ENCODE results near the gene C16orf78. TPM values are rescaled to one million over a fixed set of nuclear protein-coding genes. Genes with fewer than 3 reads are reported as not detected.

The C16orf78 gene
- total RNA-seq, 1 experiment from 2014 or later = not detected

GRCh38 chr16:49434733-49435132 is 61.1 kb downstream of the C16orf78 start:
- POLR2A ChIA-PET = no interaction called here

DNA sequence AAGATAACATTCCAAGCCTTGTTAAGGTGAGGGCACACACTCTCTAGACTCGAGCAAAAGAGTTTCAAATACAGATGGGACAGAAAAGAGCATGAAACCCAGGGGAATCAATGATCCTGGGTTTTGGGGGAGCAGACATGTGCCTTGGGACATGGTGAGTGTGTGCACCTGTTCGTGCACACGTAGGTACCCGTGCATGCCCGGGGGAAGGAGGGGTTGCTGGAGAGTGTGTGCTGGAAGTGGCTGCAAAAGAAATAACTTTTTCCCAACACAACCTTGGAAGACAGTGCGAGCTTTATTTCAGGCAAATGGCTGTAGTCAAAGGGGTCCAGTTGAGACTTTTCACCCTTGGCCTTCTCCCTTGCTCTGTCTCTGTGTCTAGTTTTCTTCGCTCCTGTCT is 62.6 kb downstream of the C16orf78 start:
- ChIA-PET POLR2A (no interaction called here), CTCF (interaction anchor here (1.0 kb wide), 1 partner anchor 29 kb away, joined by 3 read pairs; no protein-coding TSS in a partner anchor)
- H3K27me3 Mint-ChIP-seq (ENCODE audit: low read depth) = no peaks in the 10 kb centered on the region; the same call in 1 of the 2 replicates
- H3K4me1 Mint-ChIP-seq = peaks cover 10% of the 10 kb centered on the region
- DNase-seq (ENCODE audit: low spot score) (no peak), ATAC-seq (no peak)
- no peak overlapping the region for H3K27ac Mint-ChIP-seq
- TF ChIP-seq NR1H2 (CRISPR knock-in tag; IDR thresholded peaks at IDR 0.05) (no peak), MXD4 (CRISPR knock-in tag; IDR thresholded peaks at IDR 0.05; ENCODE audit: borderline replicate concordance) (no peak), ZNF263 (CRISPR knock-in tag; IDR thresholded peaks at IDR 0.05; ENCODE audit: low read depth) (no peak), NFATC4 (CRISPR knock-in tag; IDR thresholded peaks at IDR 0.05) (no peak), MLX (CRISPR knock-in tag; IDR thresholded peaks at IDR 0.05) (no peak), ZNF671 (CRISPR knock-in tag; IDR thresholded peaks at IDR 0.05) (no peak), KAT7 (CRISPR knock-in tag; IDR thresholded peaks at IDR 0.05; ENCODE audit: borderline replicate concordance) (no peak)
- TF ChIP-seq, protein P1, sequence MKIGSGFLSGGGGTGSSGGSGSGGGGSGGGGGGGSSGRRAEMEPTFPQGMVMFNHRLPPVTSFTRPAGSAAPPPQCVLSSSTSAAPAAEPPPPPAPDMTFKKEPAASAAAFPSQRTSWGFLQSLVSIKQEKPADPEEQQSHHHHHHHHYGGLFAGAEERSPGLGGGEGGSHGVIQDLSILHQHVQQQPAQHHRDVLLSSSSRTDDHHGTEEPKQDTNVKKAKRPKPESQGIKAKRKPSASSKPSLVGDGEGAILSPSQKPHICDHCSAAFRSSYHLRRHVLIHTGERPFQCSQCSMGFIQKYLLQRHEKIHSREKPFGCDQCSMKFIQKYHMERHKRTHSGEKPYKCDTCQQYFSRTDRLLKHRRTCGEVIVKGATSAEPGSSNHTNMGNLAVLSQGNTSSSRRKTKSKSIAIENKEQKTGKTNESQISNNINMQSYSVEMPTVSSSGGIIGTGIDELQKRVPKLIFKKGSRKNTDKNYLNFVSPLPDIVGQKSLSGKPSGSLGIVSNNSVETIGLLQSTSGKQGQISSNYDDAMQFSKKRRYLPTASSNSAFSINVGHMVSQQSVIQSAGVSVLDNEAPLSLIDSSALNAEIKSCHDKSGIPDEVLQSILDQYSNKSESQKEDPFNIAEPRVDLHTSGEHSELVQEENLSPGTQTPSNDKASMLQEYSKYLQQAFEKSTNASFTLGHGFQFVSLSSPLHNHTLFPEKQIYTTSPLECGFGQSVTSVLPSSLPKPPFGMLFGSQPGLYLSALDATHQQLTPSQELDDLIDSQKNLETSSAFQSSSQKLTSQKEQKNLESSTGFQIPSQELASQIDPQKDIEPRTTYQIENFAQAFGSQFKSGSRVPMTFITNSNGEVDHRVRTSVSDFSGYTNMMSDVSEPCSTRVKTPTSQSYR (CRISPR knock-in tag; IDR thresholded peaks at IDR 0.05) = no peak
- no peaks in the 10 kb centered on the region for H3K9me3 Mint-ChIP-seq
- H3K36me3 Mint-ChIP-seq = no peaks in the 10 kb centered on the region
- no peak overlapping the region for H3K4me3 Mint-ChIP-seq

More at GRCh38 chr16:49434733-49435132, 61.1 kb downstream of the C16orf78 start:
- H3K27ac Mint-ChIP-seq = no peak overlapping the region
- ATAC-seq (no peak), DNase-seq (ENCODE audit: low spot score) (no peak)
- no peaks in the 10 kb centered on the region; the same call in 1 of the 2 replicates for H3K27me3 Mint-ChIP-seq (ENCODE audit: low read depth)
- TF ChIP-seq, protein P2, sequence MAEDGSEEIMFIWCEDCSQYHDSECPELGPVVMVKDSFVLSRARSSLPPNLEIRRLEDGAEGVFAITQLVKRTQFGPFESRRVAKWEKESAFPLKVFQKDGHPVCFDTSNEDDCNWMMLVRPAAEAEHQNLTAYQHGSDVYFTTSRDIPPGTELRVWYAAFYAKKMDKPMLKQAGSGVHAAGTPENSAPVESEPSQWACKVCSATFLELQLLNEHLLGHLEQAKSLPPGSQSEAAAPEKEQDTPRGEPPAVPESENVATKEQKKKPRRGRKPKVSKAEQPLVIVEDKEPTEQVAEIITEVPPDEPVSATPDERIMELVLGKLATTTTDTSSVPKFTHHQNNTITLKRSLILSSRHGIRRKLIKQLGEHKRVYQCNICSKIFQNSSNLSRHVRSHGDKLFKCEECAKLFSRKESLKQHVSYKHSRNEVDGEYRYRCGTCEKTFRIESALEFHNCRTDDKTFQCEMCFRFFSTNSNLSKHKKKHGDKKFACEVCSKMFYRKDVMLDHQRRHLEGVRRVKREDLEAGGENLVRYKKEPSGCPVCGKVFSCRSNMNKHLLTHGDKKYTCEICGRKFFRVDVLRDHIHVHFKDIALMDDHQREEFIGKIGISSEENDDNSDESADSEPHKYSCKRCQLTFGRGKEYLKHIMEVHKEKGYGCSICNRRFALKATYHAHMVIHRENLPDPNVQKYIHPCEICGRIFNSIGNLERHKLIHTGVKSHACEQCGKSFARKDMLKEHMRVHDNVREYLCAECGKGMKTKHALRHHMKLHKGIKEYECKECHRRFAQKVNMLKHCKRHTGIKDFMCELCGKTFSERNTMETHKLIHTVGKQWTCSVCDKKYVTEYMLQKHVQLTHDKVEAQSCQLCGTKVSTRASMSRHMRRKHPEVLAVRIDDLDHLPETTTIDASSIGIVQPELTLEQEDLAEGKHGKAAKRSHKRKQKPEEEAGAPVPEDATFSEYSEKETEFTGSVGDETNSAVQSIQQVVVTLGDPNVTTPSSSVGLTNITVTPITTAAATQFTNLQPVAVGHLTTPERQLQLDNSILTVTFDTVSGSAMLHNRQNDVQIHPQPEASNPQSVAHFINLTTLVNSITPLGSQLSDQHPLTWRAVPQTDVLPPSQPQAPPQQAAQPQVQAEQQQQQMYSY (CRISPR knock-in tag; IDR thresholded peaks at IDR 0.05) = no peak
- TF ChIP-seq TP53 (CRISPR knock-in tag; IDR thresholded peaks at IDR 0.05) = no peak
- no peak for TF ChIP-seq FOXJ3 (CRISPR knock-in tag; IDR thresholded peaks at IDR 0.05; ENCODE audit: borderline replicate concordance)
- no peak for TF ChIP-seq ZNF121 (CRISPR knock-in tag; IDR thresholded peaks at IDR 0.05)
- TF ChIP-seq, protein P3, sequence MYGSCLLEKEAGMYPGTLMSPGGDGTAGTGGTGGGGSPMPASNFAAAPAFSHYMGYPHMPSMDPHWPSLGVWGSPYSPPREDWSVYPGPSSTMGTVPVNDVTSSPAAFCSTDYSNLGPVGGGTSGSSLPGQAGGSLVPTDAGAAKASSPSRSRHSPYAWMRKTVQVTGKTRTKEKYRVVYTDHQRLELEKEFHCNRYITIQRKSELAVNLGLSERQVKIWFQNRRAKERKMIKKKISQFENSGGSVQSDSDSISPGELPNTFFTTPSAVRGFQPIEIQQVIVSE (CRISPR knock-in tag; IDR thresholded peaks at IDR 0.05; ENCODE audit: borderline replicate concordance) = no peak
- no peak for TF ChIP-seq IRF2 (CRISPR knock-in tag; IDR thresholded peaks at IDR 0.05; ENCODE audit: borderline replicate concordance, low read depth)
- TF ChIP-seq ZMAT4 (CRISPR knock-in tag; IDR thresholded peaks at IDR 0.05) = no peak
- no peak for TF ChIP-seq GRHL2 (CRISPR knock-in tag; IDR thresholded peaks at IDR 0.05; ENCODE audit: insufficient replicate concordance, severe bottlenecking)
- TF ChIP-seq, protein P4, sequence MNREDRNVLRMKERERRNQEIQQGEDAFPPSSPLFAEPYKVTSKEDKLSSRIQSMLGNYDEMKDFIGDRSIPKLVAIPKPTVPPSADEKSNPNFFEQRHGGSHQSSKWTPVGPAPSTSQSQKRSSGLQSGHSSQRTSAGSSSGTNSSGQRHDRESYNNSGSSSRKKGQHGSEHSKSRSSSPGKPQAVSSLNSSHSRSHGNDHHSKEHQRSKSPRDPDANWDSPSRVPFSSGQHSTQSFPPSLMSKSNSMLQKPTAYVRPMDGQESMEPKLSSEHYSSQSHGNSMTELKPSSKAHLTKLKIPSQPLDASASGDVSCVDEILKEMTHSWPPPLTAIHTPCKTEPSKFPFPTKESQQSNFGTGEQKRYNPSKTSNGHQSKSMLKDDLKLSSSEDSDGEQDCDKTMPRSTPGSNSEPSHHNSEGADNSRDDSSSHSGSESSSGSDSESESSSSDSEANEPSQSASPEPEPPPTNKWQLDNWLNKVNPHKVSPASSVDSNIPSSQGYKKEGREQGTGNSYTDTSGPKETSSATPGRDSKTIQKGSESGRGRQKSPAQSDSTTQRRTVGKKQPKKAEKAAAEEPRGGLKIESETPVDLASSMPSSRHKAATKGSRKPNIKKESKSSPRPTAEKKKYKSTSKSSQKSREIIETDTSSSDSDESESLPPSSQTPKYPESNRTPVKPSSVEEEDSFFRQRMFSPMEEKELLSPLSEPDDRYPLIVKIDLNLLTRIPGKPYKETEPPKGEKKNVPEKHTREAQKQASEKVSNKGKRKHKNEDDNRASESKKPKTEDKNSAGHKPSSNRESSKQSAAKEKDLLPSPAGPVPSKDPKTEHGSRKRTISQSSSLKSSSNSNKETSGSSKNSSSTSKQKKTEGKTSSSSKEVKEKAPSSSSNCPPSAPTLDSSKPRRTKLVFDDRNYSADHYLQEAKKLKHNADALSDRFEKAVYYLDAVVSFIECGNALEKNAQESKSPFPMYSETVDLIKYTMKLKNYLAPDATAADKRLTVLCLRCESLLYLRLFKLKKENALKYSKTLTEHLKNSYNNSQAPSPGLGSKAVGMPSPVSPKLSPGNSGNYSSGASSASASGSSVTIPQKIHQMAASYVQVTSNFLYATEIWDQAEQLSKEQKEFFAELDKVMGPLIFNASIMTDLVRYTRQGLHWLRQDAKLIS (CRISPR knock-in tag; IDR thresholded peaks at IDR 0.05; ENCODE audit: borderline replicate concordance) = no peak
- no peak for TF ChIP-seq MLX (CRISPR knock-in tag; IDR thresholded peaks at IDR 0.05)
- H3K4me3 Mint-ChIP-seq = no peak overlapping the region
- peaks cover 4% of the 10 kb centered on the region; the same call in 1 of the 2 replicates for H3K4me1 Mint-ChIP-seq
- H3K9me3 Mint-ChIP-seq = peaks cover 3% of the 10 kb centered on the region
- H3K36me3 Mint-ChIP-seq = no peaks in the 10 kb centered on the region
- CTCF ChIA-PET = interaction anchor here (1.4 kb wide), 1 partner anchor 27 kb away, joined by 3 read pairs; no protein-coding TSS in a partner anchor

Measured in WTC11 (cell line).